A549 (cell line): Measurements from ENCODE around the gene S100A10. TPM values are rescaled to one million over a fixed set of nuclear protein-coding genes. Genes with fewer than 3 reads are reported as not detected.

Experiments used
- ATAC-seq, 2 experiments: fragments of 200-7000 bp in 1 of 2; fragments of >200 bp in 1 of 2; cut with Nextera tagmentation in 1 of 2; cut with Tn5 transposase in 1 of 2; 3 replicates each; pipeline versions ENCODE4 v1.8.0 to v1.9.1; 2018 to 2020; ENCODE audit warnings: mild to moderate bottlenecking in 1 of 2, moderate library complexity in 1 of 2
- CTCF ChIA-PET: fragments of 300-600 bp; sonication (Branson Sonifier 250); formaldehyde crosslinking; extraction: SDS; loops from one replicate; lab custom pipeline; 2021; ENCODE audit warnings: antibody characterized with exemption, inconsistent platforms; lab: Yijun Ruan, JAX
- POLR2A ChIA-PET: fragments of 350-600 bp; formaldehyde crosslinking; extraction: SDS; loops from one replicate; lab custom pipeline; 2021; ENCODE audit warnings: antibody characterized with exemption, inconsistent platforms; lab: Yijun Ruan, JAX
- DNase-seq, 2 experiments: peaks; one replicate each; pipeline versions ENCODE4 v3.0.0 to v3.0.0-alpha.2; 2011 to 2016; ENCODE audit warnings: low read depth in 1 of 2, low spot score in 1 of 2
- FAIRE-seq: peaks from 2 replicates; lab custom pipeline; 2011; peaks lifted over from hg19 to GRCh38; lab: Jason Lieb, UNC
- H3K27ac ChIP-seq, 2 experiments: fragments of >200 bp; sonication (Bioruptor Twin); formaldehyde crosslinking; 3 replicates each; pipeline ENCODE4 v1.5.1; 2016 to 2017
- H3K4me1 ChIP-seq: fragments of >200 bp; sonication (Bioruptor Twin); formaldehyde crosslinking; 3 replicates; pipeline ENCODE4 v1.6.1; 2016
- H3K4me2 ChIP-seq: fragments of >200 bp; sonication (Bioruptor Twin); formaldehyde crosslinking; 3 replicates; pipeline ENCODE4 v1.6.1; 2016
- H3K4me3 ChIP-seq: fragments of >200 bp; sonication (Bioruptor Twin); formaldehyde crosslinking; 3 replicates; pipeline ENCODE4 v1.5.1; 2016
- H3K9me3 ChIP-seq: fragments of >200 bp; sonication (Bioruptor Twin); formaldehyde crosslinking; 3 replicates; pipeline ENCODE4 v1.6.1; 2016
- CHD4 ChIP-seq: fragments of 200-600 bp; sonication (generic); IDR thresholded peaks from 2 replicates; pipeline ENCODE4 v1.6.1; 2016; ENCODE audit warnings: antibody characterized with exemption, mild to moderate bottlenecking, borderline replicate concordance
- EHF ChIP-seq: fragments of 250-450 bp; sonication (Bioruptor Pico); IDR thresholded peaks from 2 replicates; pipeline ENCODE4 v1.5.0; 2020; ENCODE audit warnings: mild to moderate bottlenecking
- FOSB ChIP-seq: fragments of 250-450 bp; sonication (Bioruptor Pico); IDR thresholded peaks from 2 replicates; pipeline ENCODE4 v1.5.0; 2020; ENCODE audit warnings: mild to moderate bottlenecking, moderate library complexity
- FOSL2 ChIP-seq, 2 experiments: fragments of 450-650 bp in 1 of 2; fragments of >200 bp in 1 of 2; sonication (Bioruptor Twin) in 1 of 2; formaldehyde crosslinking; IDR thresholded peaks; 2 replicates each; pipeline versions ENCODE4 v1.5.0 to v1.6.1; 2016 to 2020; ENCODE audit warnings: mild to moderate bottlenecking in 1 of 2, moderate library complexity in 1 of 2
- JUN ChIP-seq, 2 experiments: fragments of >200 bp; sonication (Bioruptor Twin); formaldehyde crosslinking; IDR thresholded peaks; 2 replicates in 1 of 2; 3 replicates in 1 of 2; pipeline ENCODE4 v1.6.1; 2016 to 2017
- MAFK ChIP-seq: fragments of 450-650 bp; IDR thresholded peaks from 2 replicates; pipeline ENCODE4 v1.6.1; 2014; ENCODE audit not compliant: partially characterized antibody
- PBX3 ChIP-seq: IDR thresholded peaks from 2 replicates; pipeline ENCODE4 v1.6.1; 2012
- RAD21 ChIP-seq, 2 experiments: fragments of >200 bp in 1 of 2; sonication (Bioruptor Twin) in 1 of 2; formaldehyde crosslinking in 1 of 2; IDR thresholded peaks in 1 of 2; conservative IDR thresholded peaks in 1 of 2; 2 replicates in 1 of 2; 3 replicates in 1 of 2; pipeline ENCODE4 v1.6.1; 2012 to 2018; ENCODE audit warnings: inconsistent platforms in 1 of 2
- REST ChIP-seq: fragments of 200-600 bp; sonication (generic); IDR thresholded peaks from 2 replicates; pipeline ENCODE4 v1.6.1; 2016; ENCODE audit warnings: antibody characterized with exemption, mild to moderate bottlenecking, moderate library complexity
- TFCP2L1 ChIP-seq: fragments of 250-450 bp; sonication (Bioruptor Pico); IDR thresholded peaks from 2 replicates; pipeline ENCODE4 v1.5.0; 2021; ENCODE audit warnings: mild to moderate bottlenecking
- ZC3H11A ChIP-seq: fragments of 450-650 bp; IDR thresholded peaks from 2 replicates; pipeline ENCODE4 v1.6.1; 2014; ENCODE audit warnings: antibody characterized with exemption, mild to moderate bottlenecking
- WGBS: methylation state at CpG from one replicate; pipeline ENCODE4 v1.1.6; 2017; ENCODE audit errors: missing lambda C conversion rate; 5-methylcytosine and 5-hydroxymethylcytosine counted together
- polyA plus RNA-seq, 4 experiments: library from polyadenylated mRNA; depleted of rRNA in 3 of 4; stranded (reverse); fragments of >200 nt; fragmentation: RNase III in 1 of 4; extraction: RNeasy Plus Mini Kit Qiagen cat#74134 plus additional on column Dnase treatment in 1 of 4; gene quantifications; 2 replicates in 3 of 4; 3 replicates in 1 of 4; pipeline ENCODE4 v1.2.3, GENCODE V29; 2011 to 2017
- TF ChIP-seq, protein P1 (sequence below): fragments of >200 bp; sonication (Bioruptor Twin); formaldehyde crosslinking; IDR thresholded peaks from 3 replicates; pipeline ENCODE4 v1.6.1; 2016

Gene S100A10
- polyA plus RNA-seq, 2 of the 4 experiments (the other 2 are of a cell fraction): 505 to 2,077 TPM

- ChIA-PET CTCF (interaction anchor here (1.4 to 4.0 kb wide), 6 partner anchors 9 to 80 kb away, joined by 3 to 28 read pairs (median 8); no protein-coding TSS in a partner anchor), POLR2A (interaction anchor here (0.6 to 1.5 kb wide), 4 partner anchors 9 to 89 kb away, joined by 3 to 4 read pairs (median 4); no protein-coding TSS in a partner anchor)
- FAIRE-seq: no peak
- Histone ChIP-seq H3K4me1 (peaks cover 69% of the 10 kb centered on the region), H3K9me3 (no peaks in the 10 kb centered on the region), H3K4me3 (0 out of 3 replicates have a peak overlapping the region, but pooled peaks have one; percentile 3), H3K4me2 (peak overlapping the region; percentile 72), H3K27ac (peak overlapping the region; percentile 63 to 79)
- DNase-seq: peak in 1 of 2 experiments; percentile 39
- 62% methylated on average over 3 of the region's 3 CpGs for WGBS
- peak; percentile 3 to 30; a peak in 3 of 6 replicates for ATAC-seq
- TF ChIP-seq RAD21 (conservative IDR thresholded peaks at IDR 0.05 in 1 of 2, IDR thresholded peaks at IDR 0.05 in 1 of 2) (no peak), FOSB (CRISPR knock-in tag) (0 out of 2 replicates have a peak, but pooled peaks have one; percentile 30), MAFK (peak; percentile 88)
Observed at GRCh38 chr1:151944857-151945575, 48.6 kb downstream of the S100A10 start.

- ATAC-seq (peak in 1 of 2 experiments; percentile 2; a peak in 1 of 6 replicates), DNase-seq (peak in 1 of 2 experiments; percentile 43), FAIRE-seq (no peak)
- no peaks in the 10 kb centered on the region for H3K9me3 ChIP-seq
- no peak for TF ChIP-seq RAD21 (conservative IDR thresholded peaks at IDR 0.05 in 1 of 2, IDR thresholded peaks at IDR 0.05 in 1 of 2)
- TF ChIP-seq MAFK: peak; percentile 16
- H3K4me1 ChIP-seq: peaks cover 71% of the 10 kb centered on the region
- CTCF ChIA-PET: interaction anchor here (1.4 to 4.0 kb wide), 5 partner anchors 9 to 81 kb away, joined by 3 to 28 read pairs (median 9); no protein-coding TSS in a partner anchor
- POLR2A ChIA-PET: interaction anchor here (0.6 to 1.3 kb wide), 3 partner anchors 8 to 90 kb away, joined by 3 to 4 read pairs (median 4); no protein-coding TSS in a partner anchor
- peak overlapping the region; percentile 72 for H3K4me2 ChIP-seq
- 46% methylated on average over 7 of the region's 7 CpGs for WGBS
- H3K4me3 ChIP-seq: no peak overlapping the region
- peak overlapping the region; percentile 28 to 79; a peak in 4 of 6 replicates for H3K27ac ChIP-seq
Observed at GRCh38 chr1:151944126-151944856, 49.4 kb downstream of the S100A10 start.

- ChIA-PET CTCF (interaction anchor here (1.4 to 4.0 kb wide), 4 partner anchors 8 to 57 kb away, joined by 4 to 28 read pairs (median 16); no protein-coding TSS in a partner anchor), POLR2A (no interaction called here)
- 96% methylated on average over 1 of the region's 1 CpG for WGBS
- Histone ChIP-seq H3K4me3 (no peak overlapping the region), H3K27ac (peak overlapping the region in 1 of 2 experiments; percentile 8; a peak in 2 of 6 replicates), H3K9me3 (no peaks in the 10 kb centered on the region), H3K4me1 (peaks cover 76% of the 10 kb centered on the region), H3K4me2 (no peak overlapping the region)
- no peak for TF ChIP-seq EHF (CRISPR knock-in tag)
- TF ChIP-seq, protein P1, sequence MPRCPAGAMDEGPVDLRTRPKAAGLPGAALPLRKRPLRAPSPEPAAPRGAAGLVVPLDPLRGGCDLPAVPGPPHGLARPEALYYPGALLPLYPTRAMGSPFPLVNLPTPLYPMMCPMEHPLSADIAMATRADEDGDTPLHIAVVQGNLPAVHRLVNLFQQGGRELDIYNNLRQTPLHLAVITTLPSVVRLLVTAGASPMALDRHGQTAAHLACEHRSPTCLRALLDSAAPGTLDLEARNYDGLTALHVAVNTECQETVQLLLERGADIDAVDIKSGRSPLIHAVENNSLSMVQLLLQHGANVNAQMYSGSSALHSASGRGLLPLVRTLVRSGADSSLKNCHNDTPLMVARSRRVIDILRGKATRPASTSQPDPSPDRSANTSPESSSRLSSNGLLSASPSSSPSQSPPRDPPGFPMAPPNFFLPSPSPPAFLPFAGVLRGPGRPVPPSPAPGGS: no peak
- TF ChIP-seq ZC3H11A: no peak
- no peak for TF ChIP-seq REST
- no peak for TF ChIP-seq TFCP2L1 (CRISPR knock-in tag)
- no peak for TF ChIP-seq FOSL2 (IDR thresholded peaks at IDR 0.05)
- no peak for TF ChIP-seq FOSL2 (CRISPR knock-in tag; IDR thresholded peaks at IDR 0.05)
- TF ChIP-seq PBX3: no peak
- no peak for TF ChIP-seq CHD4
- TF ChIP-seq JUN (IDR thresholded peaks at IDR 0.05): no peak
- DNase-seq: no peak
- no peak for ATAC-seq
- no peak for FAIRE-seq
Observed at GRCh38 chr1:151943591-151943990, 50.1 kb downstream of the S100A10 start.
